Subcutaneous abdominal adipose tissue (tissue), 5 donors: ENCODE measurements around the gene RFESD.
A peak's percentile ranks its signal among the peaks of the same experiment; 100 is the strongest.
"Not testable (repeated sequence)": the region's sequence is repeated elsewhere in the genome, so short reads cannot be mapped to it uniquely, and the experiment has no call there.

Experiments
- H3K27ac ChIP-seq: one replicate; pipeline ENCODE4 v1.7.0; 2013; ENCODE audit warnings: low read depth, mild to moderate bottlenecking, inconsistent platforms, low read length, moderate library complexity
- H3K27me3 ChIP-seq, 5 donors: one replicate each; pipeline ENCODE4 v1.7.0; 2013; ENCODE audit warnings: low read length in 5 of 5, inconsistent platforms in 1 of 5; ENCODE audit not compliant: control insufficient read depth in 5 of 5, insufficient read depth in 4 of 5
- H3K36me3 ChIP-seq, 5 donors: one replicate each; pipeline ENCODE4 v1.7.0; 2013; ENCODE audit warnings: low read length in 5 of 5; ENCODE audit not compliant: control insufficient read depth in 5 of 5, insufficient read depth in 5 of 5
- H3K4me1 ChIP-seq, 5 donors: one replicate each; pipeline ENCODE4 v1.7.0; 2013; ENCODE audit warnings: low read length in 5 of 5, mild to moderate bottlenecking in 3 of 5, moderate library complexity in 1 of 5; ENCODE audit not compliant: control insufficient read depth in 5 of 5, insufficient read depth in 5 of 5
- H3K4me3 ChIP-seq, 5 donors: one replicate each; pipeline ENCODE4 v1.7.0; 2013; ENCODE audit warnings: low read length in 5 of 5, low read depth in 1 of 5
- H3K9ac ChIP-seq, 5 donors: one replicate each; pipeline ENCODE4 v1.7.0; 2013; ENCODE audit warnings: low read length in 5 of 5, mild to moderate bottlenecking in 4 of 5, moderate library complexity in 3 of 5
- H3K9me3 ChIP-seq, 5 donors: one replicate each; pipeline ENCODE4 v1.7.0; 2013; ENCODE audit warnings: low read length in 5 of 5; ENCODE audit not compliant: control insufficient read depth in 5 of 5
- donor health status: healthy.
- donor health status: healthy.
- donor health status: healthy.
- donor health status: healthy.
- donor health status: healthy.

RFESD gene

DNA sequence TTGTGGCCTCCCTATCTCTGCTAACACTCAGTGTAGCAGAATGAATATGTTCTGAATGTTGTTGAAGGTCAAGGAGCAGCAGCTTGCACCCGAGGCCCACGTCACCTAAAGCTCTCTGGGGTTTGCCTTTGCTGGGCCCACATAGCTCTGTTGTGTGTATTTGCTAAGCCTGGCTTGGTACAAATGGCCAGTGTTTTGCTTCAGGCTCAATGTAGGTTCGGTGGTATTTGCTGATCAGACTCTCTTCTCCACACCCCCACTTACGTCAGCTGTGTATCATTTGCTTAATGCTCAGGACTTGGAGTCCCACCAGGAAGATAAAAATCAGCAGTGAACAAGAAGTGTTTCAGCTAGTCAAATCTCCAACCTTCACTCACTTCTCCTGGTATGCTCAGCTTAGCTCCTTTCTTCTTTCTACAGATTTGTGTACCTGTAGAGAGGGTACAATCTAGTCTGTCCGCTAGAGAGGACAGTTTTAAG is 4.8 kb upstream of the RFESD start:
- H3K4me3 ChIP-seq, result no peak overlapping the region
- H3K27ac ChIP-seq, result no peak overlapping the region
- no peaks in the 10 kb centered on the region for H3K9me3 ChIP-seq
- H3K27me3 ChIP-seq, result peaks cover 0 to 3% (median 0%) of the 10 kb centered on the region in 5 donors
- no peaks in the 10 kb centered on the region for H3K36me3 ChIP-seq
- H3K9ac ChIP-seq, result no peak overlapping the region
- peaks cover 0 to 10% (median 3%) of the 10 kb centered on the region in 5 donors for H3K4me1 ChIP-seq

DNA sequence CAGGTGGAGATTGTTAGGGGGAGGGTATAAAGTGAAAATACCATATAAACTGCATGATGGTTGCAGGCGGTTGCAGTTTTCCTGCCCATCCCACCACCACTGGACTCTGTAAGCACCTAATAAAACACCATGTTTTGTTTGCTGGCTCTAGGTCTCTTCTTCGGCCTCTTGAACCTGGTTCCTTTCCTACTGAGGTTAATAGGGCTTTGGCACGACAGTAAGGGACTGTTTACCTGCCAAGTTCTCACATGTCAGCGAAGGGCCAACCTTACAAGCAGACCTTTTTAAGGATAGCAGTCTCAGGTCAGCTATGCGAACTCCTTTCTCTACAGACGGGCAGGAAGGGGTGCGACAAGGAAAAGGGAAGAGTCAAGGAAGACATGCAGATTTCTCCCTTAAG is 3.4 kb upstream of the RFESD start:
- no peak overlapping the region for H3K4me3 ChIP-seq
- no peaks in the 10 kb centered on the region for H3K9me3 ChIP-seq
- no peak overlapping the region for H3K27ac ChIP-seq
- no peaks in the 10 kb centered on the region for H3K27me3 ChIP-seq
- no peaks in the 10 kb centered on the region for H3K36me3 ChIP-seq
- H3K4me1 ChIP-seq, result peaks cover 0 to 18% (median 11%) of the 10 kb centered on the region in 5 donors
- H3K9ac ChIP-seq, result no peak overlapping the region

DNA sequence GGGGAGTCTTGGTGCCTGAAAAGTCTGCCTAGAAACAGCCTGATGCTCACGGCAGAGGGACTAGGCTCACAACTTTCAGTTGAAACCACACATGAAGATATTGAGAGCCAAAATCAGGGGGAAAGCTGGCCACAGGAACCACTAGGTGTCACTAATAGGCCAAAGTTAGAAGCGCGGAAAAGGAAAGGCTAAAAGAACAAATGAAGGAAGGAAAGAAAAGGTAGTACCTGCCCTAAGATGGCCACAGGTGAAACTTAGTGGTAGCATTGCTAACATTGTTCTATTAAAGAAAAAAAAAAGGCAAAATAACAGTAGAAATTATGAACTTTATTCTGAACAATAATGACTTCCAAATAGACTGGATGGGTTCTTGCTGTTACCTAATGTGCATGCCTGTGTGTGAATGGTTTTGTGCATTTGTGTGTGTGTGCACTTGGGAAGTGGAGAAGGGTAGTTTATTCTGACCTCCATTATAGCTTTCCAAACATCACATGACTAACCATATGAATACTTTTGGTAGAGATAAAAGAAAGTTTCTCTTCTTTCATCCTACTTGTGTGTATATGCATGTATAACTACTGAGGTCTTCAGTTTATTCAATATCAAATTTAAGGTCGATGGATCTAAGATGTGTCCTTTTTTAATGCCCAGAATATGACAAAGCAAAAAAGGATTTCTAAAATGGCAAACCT is 2.1 kb upstream of the RFESD start:
- H3K36me3 ChIP-seq, result no peaks in the 10 kb centered on the region
- H3K4me3 ChIP-seq, result no peak overlapping the region
- H3K4me1 ChIP-seq, result peaks cover 0 to 12% (median 11%) of the 10 kb centered on the region in 5 donors
- no peak overlapping the region for H3K27ac ChIP-seq
- H3K27me3 ChIP-seq, result no peaks in the 10 kb centered on the region
- no peaks in the 10 kb centered on the region for H3K9me3 ChIP-seq
- no peak overlapping the region for H3K9ac ChIP-seq

DNA sequence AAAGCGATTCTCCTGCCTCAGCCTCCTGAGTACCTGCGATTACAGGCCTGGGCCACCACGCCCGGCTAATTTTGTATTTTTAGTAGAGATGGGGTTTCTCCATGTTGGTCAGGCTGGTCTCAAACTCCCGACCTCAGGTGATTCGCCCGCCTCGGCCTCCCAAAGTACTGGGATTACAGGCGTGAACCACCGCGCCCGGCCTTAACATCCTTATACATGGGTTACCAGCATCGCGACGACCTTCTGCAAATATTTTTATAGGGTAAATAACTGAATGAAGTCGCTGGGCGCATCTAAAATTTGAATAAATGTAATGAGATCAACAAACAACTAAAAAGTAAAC is 380 bp upstream of the RFESD start:
- H3K9me3 ChIP-seq, H3K27me3 ChIP-seq, H3K36me3 ChIP-seq, H3K9ac ChIP-seq: not testable (repeated sequence)
- peak overlapping the region in 3 of 5 donors; percentile 36 to 77 (median 72) for H3K4me3 ChIP-seq
- peak overlapping the region; percentile 34 for H3K27ac ChIP-seq
- peaks cover 0 to 12% (median 11%) of the 10 kb centered on the region in 5 donors for H3K4me1 ChIP-seq

GRCh38 chr5:95647886-95648860 is 1.6 kb downstream of the RFESD start:
- no peaks in the 10 kb centered on the region for H3K27me3 ChIP-seq
- H3K9ac ChIP-seq, result no peak overlapping the region
- peaks cover 0 to 12% (median 8%) of the 10 kb centered on the region in 5 donors for H3K4me1 ChIP-seq
- H3K36me3 ChIP-seq, result peaks cover 0 to 2% (median 0%) of the 10 kb centered on the region in 5 donors
- H3K4me3 ChIP-seq, result no peak overlapping the region
- H3K9me3 ChIP-seq, result no peaks in the 10 kb centered on the region
- H3K27ac ChIP-seq, result no peak overlapping the region

DNA sequence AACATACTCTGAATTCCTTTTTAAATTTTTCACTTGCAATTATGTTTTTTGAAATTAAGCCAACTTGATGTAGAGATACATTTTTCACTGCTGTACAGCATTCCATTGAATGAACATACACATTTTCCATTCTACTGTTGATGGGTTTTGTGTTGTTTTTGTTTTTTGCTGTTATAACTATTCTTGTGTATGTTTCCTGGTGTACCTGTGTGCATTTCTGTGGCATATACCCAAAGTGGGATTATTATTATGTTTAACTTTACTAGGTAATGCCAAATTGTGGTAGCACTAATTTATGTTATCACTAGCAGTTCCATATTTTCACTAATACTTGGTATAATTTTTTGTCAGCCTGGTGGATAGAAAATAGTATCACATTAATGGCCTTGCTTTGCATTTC is 2.7 kb downstream of the RFESD start:
- Histone ChIP-seq H3K9ac (no peak overlapping the region), H3K4me1 (peaks cover 0 to 11% (median 8%) of the 10 kb centered on the region in 5 donors), H3K9me3 (no peaks in the 10 kb centered on the region), H3K27me3 (no peaks in the 10 kb centered on the region), H3K36me3 (peaks cover 0 to 4% (median 0%) of the 10 kb centered on the region in 5 donors), H3K27ac (no peak overlapping the region), H3K4me3 (no peak overlapping the region)

DNA sequence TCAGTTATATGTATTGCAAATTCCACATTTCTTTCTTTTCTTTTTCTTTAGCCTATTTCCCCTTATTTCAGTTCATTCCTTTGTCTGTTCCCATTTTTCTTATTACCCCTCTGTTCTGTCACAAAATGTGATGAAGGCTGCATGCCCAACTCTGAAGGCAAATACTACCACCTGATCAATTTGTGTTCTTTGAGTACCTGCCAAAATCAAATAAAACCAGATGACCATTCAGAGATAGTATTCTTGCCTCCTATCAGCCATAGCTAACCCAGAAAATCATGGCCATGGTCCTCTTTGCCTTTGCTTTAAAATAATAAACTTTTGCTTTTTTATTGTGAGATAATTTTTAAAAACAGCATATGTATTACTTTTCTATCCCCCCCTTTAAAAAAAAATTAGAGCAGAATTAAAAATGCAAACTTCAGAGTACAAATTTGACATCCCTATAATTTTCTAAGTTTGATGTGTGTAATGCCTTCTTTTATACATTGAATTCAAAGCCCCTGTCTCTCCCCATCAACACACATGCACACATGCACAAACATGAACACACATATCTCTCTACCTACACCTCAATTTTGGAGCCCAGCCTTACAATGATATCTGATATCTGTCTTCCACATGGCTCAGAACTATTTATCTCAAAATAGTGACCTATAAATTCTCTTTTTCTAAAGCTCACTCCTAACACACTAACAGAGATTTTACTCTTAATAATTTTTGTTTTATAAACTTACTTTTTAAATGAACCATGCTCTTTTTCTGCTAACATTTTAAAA is 3.5 kb downstream of the RFESD start:
- H3K4me3 ChIP-seq, result no peak overlapping the region
- H3K27ac ChIP-seq, result no peak overlapping the region
- H3K4me1 ChIP-seq, result peaks cover 0 to 11% (median 8%) of the 10 kb centered on the region in 5 donors
- H3K36me3 ChIP-seq, result peaks cover 0 to 4% (median 0%) of the 10 kb centered on the region in 5 donors
- H3K27me3 ChIP-seq, result no peaks in the 10 kb centered on the region
- H3K9ac ChIP-seq, result no peak overlapping the region
- H3K9me3 ChIP-seq, result no peaks in the 10 kb centered on the region

GRCh38 chr5:95652849-95653248 is 6.3 kb downstream of the RFESD start:
- Histone ChIP-seq H3K4me1 (peaks cover 0 to under 1% (median 0%) of the 10 kb centered on the region in 5 donors), H3K27ac (no peak overlapping the region), H3K9me3 (no peaks in the 10 kb centered on the region), H3K36me3 (peaks cover 0 to 14% (median 0%) of the 10 kb centered on the region in 5 donors), H3K9ac (no peak overlapping the region), H3K4me3 (no peak overlapping the region), H3K27me3 (no peaks in the 10 kb centered on the region)

DNA sequence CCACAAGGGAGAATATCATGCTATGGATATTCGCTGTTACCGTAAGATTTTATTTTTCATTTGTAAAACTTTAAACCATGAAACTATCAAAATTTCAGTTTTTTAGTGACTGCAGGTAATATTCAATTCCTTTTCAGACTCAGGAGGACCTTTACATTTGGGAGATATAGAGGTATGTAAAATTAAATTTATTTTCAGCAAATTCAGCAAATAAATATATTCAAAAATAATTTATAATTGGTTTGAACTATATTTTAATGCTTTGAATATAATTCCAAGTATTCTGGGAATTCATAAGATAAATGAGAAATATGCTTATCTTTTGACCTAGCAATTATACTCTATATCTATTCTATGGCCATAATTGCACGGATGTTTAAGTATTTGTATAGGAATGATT is 7.6 kb downstream of the RFESD start:
- H3K36me3 ChIP-seq, result peaks cover 0 to 20% (median 2%) of the 10 kb centered on the region in 5 donors
- H3K27ac ChIP-seq, result no peak overlapping the region
- H3K9ac ChIP-seq, result no peak overlapping the region
- no peaks in the 10 kb centered on the region for H3K27me3 ChIP-seq
- no peaks in the 10 kb centered on the region for H3K9me3 ChIP-seq
- no peaks in the 10 kb centered on the region for H3K4me1 ChIP-seq
- H3K4me3 ChIP-seq, result no peak overlapping the region
